GM18502 (cell line): ENCODE data around the gene C14orf132.

ENCODE experiments used
- ATAC-seq: cut with Tn5 transposase; IDR thresholded peaks from one replicate; pipeline ENCODE4 v1.9.1; 2021; ENCODE audit warnings: mild to moderate bottlenecking; ENCODE audit not compliant: unreplicated experiment, poor library complexity

C14orf132 gene

DNA sequence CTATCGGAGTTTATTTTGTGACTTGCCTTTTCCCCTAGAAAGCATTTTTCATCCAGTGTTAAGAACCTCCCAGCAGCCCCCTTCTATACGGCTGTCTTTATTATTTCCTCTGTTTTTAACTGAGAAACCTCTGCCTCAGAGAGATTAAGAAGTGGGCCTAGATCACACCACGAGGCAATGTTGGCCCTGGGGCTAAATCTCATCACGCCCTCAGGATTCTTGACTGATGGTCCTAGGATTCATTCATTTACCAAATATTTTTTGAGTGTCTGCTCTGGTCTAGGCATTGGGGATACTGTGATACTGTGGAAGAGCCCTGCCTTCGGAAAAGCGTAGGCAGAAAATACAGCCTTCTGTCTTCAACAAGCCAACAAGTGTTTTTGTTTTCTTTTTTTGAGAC lies 42.1 kb downstream of the C14orf132 start:
- no peak for ATAC-seq

DNA sequence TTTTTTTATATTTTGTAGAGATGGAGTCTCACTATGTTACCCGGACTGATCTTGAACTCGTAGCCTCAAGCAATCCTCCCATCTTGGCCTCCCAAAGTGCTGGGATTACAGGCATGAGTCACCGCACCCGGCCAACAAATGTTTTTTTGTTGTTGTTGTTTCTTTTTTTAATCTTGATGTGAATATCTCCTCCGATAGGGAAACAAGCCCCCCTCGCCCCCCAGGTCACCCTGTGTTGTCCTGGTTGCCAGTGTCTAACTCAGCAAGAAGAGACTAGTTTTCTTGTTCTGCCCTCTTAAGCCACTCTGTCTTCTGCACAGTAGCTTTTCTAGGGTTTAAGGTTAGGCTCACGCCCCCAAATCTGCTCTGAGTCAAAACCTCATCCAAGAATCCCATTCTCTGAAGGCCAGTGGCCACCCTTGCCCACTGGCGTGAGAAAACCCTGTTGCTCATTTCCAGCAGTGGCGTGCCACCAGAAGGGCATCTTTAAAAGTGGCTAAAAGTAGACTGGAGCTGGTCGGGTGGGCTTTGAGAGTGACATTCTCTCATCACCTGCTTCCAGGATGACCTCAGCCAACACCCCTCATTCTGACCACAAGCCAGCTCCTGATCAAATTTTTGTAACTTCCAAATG lies 42.7 kb downstream of the C14orf132 start:
- ATAC-seq, result no peak

DNA sequence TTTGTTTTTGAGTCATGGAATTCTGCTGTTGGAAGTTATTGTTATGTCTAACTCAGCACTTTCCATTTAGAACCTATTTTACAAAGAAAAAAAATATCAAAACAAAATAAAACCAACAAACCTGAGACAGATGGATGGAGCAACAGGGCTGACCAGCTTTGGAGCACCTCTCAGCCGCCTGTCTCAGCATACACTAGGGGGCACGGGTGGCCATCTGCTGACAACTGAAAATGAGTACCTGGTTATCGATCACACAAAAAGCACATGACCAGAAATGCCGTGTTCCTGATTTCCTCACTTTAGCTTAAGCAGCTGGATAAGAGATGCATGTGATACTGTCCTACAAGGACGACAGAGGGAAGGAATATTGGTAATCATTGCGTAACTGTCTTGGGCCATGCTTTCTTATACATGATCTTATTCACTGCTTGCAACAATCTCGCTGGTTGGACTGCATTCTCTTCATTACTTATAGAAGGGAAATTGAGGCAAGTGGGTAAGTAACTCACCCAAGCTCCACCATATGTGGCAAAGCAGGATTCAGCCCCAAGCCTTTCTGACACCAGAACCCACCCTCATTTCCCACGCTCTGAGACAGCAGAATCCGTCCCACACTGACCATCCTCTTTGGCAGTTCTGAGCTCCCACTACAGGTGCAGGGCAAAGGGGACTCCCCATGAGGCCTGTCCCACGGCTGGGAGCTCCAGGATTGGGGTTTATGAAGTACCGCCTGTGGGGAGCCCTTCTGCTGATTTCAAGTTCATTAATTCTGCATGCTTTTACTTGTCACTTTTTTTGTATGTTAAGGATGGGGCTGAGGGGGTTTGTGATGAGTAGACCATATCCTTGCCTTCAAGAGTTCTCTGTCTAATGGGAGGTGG lies 43.5 kb downstream of the C14orf132 start:
- no peak for ATAC-seq

DNA sequence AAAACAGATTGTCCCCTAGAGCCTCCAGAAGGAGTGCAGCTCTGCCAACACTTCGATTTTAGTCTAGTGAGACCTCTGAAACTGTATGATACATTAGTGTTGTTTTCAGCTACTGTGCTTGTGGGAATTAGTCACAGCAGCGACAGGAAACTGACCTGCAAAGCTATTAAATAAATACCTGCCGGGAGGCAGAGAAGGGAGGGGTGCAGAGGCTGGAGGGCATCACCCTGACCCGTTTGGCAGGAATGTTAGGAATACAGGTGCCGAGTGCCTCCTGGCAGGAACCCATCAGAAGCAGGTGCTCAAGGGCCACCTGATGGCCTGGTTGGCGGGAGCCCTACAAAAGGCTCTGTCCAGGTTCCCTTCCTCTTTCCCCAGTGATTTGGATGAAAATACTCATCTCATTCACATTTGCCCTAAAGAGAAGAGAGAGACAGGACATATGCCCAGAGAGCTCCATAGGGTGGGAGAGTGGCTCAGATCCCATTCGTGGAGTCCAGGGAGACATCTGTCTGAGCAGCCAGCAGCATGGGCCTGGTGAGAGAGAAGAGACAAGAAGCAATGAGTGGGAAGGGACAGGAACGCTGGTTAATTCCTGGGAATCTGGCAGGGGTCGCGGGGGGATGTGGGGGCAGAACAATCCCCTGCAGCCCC lies 44.6 kb downstream of the C14orf132 start:
- no peak for ATAC-seq

DNA sequence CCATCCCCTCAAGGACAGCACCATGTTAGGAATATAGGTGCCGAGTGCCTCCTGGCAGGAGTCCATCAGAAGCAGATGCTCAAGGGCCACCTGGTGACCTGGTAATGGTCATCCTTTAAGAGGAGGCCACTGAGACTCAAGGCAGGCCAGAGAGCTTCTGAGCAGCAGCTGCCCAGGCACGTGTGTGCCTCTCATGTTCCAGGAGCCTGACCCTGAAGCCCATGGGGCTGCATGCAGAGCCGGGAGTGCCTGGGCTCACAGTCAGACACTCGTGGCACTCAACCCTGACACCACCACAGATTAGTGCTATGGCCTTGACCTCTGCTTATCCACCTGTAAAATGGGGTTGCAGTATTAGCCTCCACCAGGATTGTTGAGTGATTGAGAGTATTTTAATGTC lies 45.6 kb downstream of the C14orf132 start:
- no peak for ATAC-seq

DNA sequence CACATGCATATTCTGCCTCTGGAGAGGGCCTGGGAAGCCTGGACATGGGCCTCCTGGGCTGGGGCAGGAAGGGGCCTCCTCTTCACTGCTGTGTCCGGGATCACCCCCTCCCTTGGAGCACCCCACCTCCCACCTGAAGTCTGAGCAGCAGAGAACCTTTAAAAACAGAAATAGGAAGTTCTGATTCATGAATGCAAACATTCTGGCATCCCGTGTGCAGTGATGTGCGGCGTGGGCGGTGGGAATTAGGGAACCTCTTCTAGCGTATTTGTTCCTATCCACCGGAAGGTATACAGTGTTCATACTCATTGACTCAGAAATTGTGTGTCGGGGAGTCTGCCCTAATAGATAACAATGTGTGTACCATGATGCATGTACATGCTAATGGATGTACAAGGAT lies 46.2 kb downstream of the C14orf132 start:
- ATAC-seq, result no peak

DNA sequence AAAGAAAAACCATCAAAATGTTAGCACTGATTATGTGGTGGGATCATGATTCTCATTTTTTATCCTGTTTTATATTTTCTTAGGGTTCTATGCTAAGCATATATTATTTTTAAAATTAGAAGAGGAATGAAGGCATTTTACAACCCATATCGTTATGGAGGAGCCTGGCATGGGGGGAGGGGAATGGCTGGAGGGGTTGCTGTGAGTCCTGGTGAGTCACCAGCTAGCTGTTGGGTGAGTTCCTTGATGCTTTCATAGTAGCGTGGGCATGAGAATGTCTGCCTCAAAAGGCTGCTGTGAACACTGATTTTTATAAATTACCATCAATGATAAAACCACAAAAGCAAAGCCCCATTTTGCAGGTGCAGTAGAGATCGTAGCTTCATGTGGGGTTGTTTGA lies 46.9 kb downstream of the C14orf132 start:
- ATAC-seq, result no peak

DNA sequence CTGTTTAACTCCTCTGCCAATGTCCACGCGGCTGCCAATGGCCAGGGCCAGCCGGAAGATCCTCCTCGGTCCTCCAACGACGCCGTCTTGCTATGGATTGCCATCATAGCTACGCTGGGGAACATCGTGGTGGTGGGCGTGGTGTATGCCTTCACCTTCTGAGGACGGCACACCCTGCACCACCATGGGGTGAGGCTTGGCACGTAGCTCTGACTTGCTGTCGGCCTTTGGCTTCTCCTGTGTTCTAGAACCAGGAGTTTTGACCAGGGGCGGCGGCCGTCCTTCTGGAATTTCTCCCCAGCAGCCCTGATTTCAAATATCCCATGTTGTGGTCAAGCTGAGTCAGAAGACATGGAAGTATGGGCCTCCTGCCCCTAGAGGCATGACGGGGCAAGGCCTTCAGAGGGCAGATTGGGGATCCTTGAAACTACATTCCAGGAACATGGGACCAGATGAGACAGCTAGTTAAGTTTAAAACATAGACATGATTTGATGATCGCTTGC lies 47.5 kb downstream of the C14orf132 start:
- no peak for ATAC-seq

DNA sequence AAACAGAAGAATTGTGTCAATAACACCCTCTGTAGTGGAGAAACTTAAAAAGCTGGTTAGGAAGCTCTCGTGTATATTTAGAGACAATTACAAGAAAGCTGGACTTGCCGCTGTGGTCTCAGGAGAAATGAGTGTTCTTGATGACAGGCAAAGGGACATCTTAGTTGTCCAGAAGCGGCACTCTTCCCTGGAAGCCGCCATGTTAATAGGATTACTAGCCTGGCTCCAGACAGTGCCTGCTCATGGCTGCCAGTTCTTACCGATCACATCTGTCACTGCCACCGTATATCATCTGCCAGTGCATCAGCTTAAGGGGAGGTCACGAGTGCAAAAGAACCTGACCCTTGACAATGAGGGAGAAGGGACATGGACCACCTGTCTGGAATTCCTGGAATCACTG lies 48.9 kb downstream of the C14orf132 start:
- ATAC-seq, result no peak

DNA sequence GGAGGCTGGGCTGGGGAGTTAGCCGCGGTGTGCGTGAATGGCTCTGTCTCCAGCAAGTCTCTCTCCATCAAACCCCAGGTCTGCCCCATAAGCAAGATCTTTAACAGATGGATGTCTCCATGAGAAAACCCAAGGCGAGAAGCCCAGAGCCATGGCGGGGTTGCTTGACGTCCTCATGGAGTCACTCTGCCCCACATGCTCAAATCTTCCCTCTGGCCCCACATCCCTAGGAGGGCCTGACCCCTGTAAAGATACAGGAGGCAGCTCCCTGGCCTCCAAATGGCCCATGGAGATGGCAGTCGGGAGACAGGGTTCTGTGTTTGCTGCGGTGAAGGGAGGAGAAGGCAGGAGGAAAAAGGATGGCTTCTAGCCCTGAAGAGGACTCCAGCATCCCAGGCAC lies 49.3 kb downstream of the C14orf132 start:
- ATAC-seq, result no peak

DNA sequence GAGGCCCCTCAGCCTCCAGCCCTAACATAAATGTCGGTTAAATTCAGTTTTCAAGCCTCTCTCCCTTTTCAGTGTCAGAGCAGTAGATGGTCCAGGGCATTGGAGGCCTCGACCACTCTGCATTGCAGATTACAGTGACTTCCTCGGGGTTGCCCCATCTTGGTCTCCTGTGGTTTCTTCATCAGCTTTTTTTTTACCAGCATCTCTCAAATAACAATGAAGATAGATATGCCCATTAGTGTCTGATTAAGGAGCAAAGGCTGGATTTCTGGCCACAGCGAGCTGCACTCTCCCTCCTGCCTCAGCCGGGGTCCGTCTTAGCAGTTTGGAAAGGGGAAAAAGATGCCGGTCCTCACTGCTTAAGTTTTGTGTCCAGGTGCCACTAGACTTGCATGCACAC lies 49.7 kb downstream of the C14orf132 start:
- ATAC-seq, result no peak

DNA sequence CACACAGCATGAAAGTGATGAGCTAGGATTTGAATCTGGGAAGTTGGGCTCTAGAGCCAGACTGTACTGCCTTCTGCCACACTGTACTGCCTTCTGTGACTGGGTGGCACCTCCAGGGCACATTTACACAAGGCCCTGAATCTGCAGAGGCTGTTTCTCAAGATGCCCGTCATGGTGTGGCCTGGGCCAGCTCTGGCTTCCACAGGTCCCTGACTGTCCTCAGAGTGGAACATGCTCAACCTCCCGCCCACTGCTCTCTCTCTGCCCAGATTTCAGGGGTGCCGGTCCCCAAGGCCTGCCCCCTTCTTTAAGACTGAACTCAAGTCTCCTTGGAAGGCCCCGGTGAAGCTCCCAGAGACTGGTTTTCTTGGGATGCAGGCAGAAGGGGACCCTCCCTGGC lies 50.2 kb downstream of the C14orf132 start:
- no peak for ATAC-seq

DNA sequence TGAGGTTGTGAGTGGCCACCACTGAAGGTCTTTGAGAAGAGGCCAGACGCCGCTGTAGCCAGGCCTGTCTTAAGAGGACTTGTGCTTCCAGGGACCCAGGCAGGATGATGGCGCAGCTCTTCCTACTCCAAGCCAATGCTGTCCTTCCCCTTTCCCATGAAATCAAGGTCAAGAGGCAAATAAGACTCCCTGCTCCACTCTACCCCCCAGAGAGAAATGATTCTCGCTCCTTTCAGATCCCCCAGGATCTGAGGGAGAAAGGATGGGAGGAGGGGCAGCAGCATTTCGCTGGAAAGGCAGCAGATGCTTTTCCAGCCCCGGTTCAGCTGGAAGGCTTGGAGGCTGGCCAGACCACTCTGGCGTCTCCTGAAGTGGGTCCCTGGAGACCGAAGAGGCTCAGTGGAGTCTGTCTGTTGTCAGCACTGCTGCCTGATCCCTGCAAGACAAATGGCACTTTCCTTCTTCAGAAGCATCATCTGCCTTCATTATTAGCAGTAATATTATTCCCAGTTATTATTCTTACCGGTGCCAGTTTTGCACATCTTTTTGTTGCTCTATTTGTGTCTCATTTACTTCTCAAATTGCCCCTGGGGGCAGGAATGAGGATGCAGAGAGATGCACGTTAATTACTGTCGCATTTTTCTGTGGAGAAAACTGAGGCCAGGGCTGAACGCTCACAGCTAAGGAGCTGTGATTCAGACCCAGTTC lies 51.4 kb downstream of the C14orf132 start:
- no peak for ATAC-seq

DNA sequence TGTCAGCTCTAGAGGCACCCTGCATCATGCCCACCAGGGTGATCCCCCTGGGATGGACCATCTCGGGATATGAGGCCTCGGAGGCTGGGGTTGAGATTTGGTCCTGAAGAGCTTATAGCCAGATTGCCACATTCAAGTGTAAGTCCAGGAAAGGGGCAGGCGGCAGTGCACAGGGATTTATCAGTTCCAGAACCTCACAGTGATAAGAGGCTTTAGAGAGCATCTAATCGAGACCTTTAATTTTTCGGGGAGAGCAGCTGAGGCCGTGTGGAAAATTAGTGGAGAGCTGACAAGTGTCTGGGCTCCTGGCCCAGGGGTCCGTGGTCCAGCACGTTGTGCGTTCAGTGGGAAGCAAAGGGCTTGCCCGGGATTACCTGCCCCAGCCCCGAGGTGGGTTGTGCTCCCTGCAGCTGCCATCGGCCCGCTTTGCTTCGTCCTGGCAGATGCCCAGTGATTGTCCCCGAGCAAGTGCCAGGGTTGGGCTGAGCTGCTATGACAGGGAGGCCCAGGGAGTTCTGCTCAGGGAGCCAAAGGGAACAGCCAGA lies 52.1 kb downstream of the C14orf132 start:
- no peak for ATAC-seq

DNA sequence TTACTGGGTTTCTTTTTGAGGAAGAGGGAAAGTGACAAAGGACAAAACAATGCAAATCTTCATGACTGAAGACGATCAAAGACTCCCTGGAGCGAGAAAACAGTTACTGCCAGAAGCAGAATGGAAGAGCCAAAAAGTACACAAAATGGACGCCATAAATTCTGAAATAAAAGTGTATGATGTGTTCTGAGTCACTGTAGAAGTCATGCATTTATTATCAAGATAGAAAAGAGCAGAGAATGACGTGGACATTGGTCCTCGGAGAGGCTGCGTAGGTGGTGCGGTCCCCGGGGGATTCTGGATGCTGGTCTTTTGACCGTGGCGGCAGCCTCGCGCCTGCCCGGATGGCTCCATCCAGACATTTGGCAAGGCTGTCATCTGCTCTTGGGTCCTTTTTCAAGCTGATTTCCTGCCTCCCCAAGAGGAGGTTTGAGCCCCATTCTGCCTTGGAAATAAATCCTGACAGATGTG lies 52.8 kb downstream of the C14orf132 start:
- no peak for ATAC-seq

DNA sequence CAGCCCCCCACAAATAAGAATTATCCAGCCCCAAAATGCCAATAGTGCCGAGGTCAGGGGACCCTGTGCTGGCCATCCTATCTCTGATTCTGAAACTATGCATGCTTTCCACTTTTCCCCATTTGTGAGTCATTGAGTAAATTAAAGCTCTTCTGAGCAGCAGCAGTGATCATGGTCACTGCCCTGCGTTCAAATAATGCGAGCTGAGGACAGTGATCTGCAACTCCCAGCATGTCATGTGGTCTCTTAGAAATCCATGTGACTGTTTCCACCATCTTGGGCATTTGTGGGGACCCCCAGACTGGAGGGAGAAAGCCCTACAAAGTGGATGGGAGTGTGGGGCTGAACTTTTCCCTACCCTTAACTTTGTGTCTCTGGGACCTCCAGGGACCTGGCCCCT lies 53.8 kb downstream of the C14orf132 start:
- ATAC-seq, result no peak

DNA sequence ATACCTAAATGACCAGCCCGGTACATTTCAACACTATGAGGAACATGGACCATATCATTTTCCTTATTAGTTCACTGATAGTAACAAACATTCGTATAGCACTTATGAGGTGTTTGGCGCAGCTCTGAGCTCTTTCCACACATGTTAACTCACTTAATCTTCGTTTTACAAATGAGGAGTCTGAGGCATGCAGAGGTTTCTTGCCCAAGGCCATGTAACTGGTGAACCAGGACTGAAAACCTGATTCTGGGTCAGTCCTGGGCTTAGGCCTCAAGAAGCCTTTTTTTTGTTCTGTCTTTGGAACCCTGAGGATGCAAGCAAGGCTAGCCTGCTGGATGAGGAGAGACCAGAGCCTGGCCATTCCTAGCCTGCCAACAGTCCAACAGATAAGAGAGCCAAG lies 55.0 kb downstream of the C14orf132 start:
- no peak for ATAC-seq

DNA sequence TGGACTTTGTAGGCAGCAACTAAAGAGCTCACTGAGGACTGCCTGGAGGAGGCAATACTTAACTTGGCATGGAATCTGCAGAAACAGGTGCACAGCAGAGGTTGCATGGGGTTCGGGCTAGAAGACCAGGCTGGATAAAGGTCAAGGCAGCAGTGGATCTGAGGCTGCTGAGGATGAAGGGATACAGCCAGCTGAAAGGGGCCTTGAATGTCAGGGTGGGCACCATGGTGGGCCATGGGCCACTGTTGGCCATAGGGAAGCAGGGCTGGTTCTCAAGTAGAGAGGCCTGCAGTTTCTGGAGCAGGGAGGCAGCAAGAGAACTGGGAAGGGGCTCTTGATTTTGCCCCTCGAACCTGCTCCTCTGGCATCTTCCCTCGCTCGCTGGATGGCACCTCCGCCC lies 55.5 kb downstream of the C14orf132 start:
- no peak for ATAC-seq

DNA sequence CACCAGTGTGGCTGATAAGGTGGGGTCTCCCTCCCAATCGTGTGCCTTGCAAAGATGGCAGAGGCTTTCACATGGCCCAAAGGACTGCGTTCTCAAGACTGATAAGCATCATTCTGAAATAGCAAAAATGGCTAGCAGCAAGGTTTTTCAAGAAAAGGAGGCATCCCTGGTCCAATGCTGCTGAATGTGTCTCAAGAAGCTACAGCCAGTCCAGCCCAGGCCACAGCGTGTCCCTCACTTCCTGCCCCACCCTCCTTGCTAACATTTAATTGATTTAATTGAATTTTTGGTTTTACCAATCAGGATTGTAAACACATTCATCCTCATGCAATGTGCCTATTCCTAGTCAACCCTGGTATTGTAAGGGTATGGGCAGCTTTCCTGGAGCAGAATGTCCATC lies 55.9 kb downstream of the C14orf132 start:
- no peak for ATAC-seq
